ENCODE data around the gene OSBPL6. TPM values are rescaled to one million over a fixed set of nuclear protein-coding genes. Genes with fewer than 3 reads are reported as not detected.

OSBPL6 gene
- total RNA-seq, 1 donor from 2014 or later: 14.0 TPM

- Mint-ChIP-seq H3K4me3 (no peak overlapping the region), H3K4me1 (peaks cover 29% of the 10 kb centered on the region), H3K9me3 (no peaks in the 10 kb centered on the region), H3K27ac (no peak overlapping the region), H3K36me3 (no peaks in the 10 kb centered on the region), H3K27me3 (ENCODE audit: insufficient read depth, low read depth) (no peaks in the 10 kb centered on the region)
- Histone ChIP-seq H3K9me3 (ENCODE audit: low read depth) (no peaks in the 10 kb centered on the region), H3K4me2 (no peak overlapping the region), H3K4me3 (no peak overlapping the region), H3K36me3 (no peaks in the 10 kb centered on the region), H2AFZ (replicated peaks) (no peak overlapping the region), H3K9ac (no peak overlapping the region), H3K27ac (no peak overlapping the region), H3K79me2 (ENCODE audit: low read depth) (no peaks in the 10 kb centered on the region), H4K20me1 (ENCODE audit: low read depth) (no peaks in the 10 kb centered on the region), H3F3A (ENCODE audit: low read depth) (peaks cover 19% of the 10 kb centered on the region), H3K4me1 (peaks cover 28% of the 10 kb centered on the region), H3K27me3 (no peaks in the 10 kb centered on the region)
- peak; percentile 20 for DNase-seq (ENCODE audit: low spot score)
- TF ChIP-seq EZH2 (IDR thresholded peaks at IDR 0.05) (no peak), EZH2phosphoT487 (IDR thresholded peaks at IDR 0.05) (no peak)
- TF ChIP-seq, protein P1, sequence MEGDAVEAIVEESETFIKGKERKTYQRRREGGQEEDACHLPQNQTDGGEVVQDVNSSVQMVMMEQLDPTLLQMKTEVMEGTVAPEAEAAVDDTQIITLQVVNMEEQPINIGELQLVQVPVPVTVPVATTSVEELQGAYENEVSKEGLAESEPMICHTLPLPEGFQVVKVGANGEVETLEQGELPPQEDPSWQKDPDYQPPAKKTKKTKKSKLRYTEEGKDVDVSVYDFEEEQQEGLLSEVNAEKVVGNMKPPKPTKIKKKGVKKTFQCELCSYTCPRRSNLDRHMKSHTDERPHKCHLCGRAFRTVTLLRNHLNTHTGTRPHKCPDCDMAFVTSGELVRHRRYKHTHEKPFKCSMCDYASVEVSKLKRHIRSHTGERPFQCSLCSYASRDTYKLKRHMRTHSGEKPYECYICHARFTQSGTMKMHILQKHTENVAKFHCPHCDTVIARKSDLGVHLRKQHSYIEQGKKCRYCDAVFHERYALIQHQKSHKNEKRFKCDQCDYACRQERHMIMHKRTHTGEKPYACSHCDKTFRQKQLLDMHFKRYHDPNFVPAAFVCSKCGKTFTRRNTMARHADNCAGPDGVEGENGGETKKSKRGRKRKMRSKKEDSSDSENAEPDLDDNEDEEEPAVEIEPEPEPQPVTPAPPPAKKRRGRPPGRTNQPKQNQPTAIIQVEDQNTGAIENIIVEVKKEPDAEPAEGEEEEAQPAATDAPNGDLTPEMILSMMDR (IDR thresholded peaks at IDR 0.05): peak; percentile 71
Observed at GRCh38 chr2:178280244-178280852, 86.0 kb downstream of the OSBPL6 start.

DNA sequence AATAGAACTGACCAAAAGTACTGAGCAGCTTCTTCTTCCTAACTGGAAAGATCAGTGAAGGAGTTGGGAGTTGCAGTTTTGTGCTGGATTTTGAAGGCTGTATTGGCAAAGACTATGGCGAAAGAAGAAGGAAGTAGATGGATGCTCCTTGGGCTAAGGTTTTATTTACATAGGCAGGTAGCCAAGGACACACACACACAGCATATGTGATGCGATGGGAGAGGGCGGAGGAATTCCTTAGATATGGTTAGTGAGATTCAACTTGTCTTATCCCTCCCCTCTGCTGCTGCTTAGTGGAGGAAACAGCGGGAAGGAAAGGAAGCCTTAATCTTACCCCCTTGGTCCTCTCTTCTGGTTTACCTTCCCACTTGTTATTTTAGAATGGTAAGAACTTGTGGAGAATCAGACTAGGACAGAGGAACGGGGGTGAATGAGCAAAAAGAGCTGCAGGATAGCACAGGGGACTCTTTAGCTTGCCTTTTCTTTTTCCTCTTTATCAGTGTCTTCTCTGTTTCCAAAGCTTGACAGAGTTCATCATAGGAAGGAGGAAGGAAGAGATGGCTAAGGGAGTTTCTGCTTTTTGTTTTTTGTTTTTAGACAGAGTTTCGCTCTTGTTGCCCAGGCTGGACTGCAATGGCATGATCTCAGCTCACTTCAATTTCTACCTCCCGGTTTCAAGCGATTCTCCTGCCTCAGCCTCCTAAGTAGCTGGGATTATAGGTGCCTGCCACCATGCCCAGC, 87.9 kb downstream of the OSBPL6 start:
- Histone ChIP-seq H3F3A (ENCODE audit: low read depth) (peaks cover 12% of the 10 kb centered on the region), H3K79me2 (ENCODE audit: low read depth) (no peaks in the 10 kb centered on the region), H3K4me1 (peaks cover 28% of the 10 kb centered on the region), H3K4me2 (no peak overlapping the region), H3K27ac (no peak overlapping the region), H3K27me3 (no peaks in the 10 kb centered on the region), H3K9ac (no peak overlapping the region), H3K4me3 (no peak overlapping the region), H3K9me3 (ENCODE audit: low read depth) (no peaks in the 10 kb centered on the region), H4K20me1 (ENCODE audit: low read depth) (no peaks in the 10 kb centered on the region), H2AFZ (replicated peaks) (no peak overlapping the region), H3K36me3 (no peaks in the 10 kb centered on the region)
- no peaks in the 10 kb centered on the region for H3K36me3 Mint-ChIP-seq
- no peak overlapping the region for H3K27ac Mint-ChIP-seq
- no peaks in the 10 kb centered on the region for H3K9me3 Mint-ChIP-seq
- no peak overlapping the region for H3K4me3 Mint-ChIP-seq
- no peak for TF ChIP-seq EZH2 (IDR thresholded peaks at IDR 0.05)
- no peaks in the 10 kb centered on the region for H3K27me3 Mint-ChIP-seq (ENCODE audit: insufficient read depth, low read depth)
- H3K4me1 Mint-ChIP-seq: peaks cover 24% of the 10 kb centered on the region
- no peak for DNase-seq (ENCODE audit: low spot score)

GRCh38 chr2:178283341-178283918, 89.1 kb downstream of the OSBPL6 start:
- H3K27me3 ChIP-seq: no peaks in the 10 kb centered on the region
- peaks cover 13% of the 10 kb centered on the region for H3K4me1 Mint-ChIP-seq
- H3K36me3 Mint-ChIP-seq: peaks cover 3% of the 10 kb centered on the region
- H3K27ac Mint-ChIP-seq: no peak overlapping the region
- H3K27ac ChIP-seq: no peak overlapping the region
- no peak overlapping the region for H3K4me3 Mint-ChIP-seq
- no peak for DNase-seq (ENCODE audit: low spot score)
- H3K36me3 ChIP-seq: no peaks in the 10 kb centered on the region
- no peaks in the 10 kb centered on the region for H3K9me3 ChIP-seq (ENCODE audit: low read depth)
- H3K79me2 ChIP-seq (ENCODE audit: low read depth): no peaks in the 10 kb centered on the region
- peaks cover 5% of the 10 kb centered on the region for H3F3A ChIP-seq (ENCODE audit: low read depth)
- no peak overlapping the region for H3K4me2 ChIP-seq
- TF ChIP-seq EZH2 (IDR thresholded peaks at IDR 0.05): no peak
- no peak for TF ChIP-seq EZH2phosphoT487 (IDR thresholded peaks at IDR 0.05)
- TF ChIP-seq, protein P1 (IDR thresholded peaks at IDR 0.05): no peak
- no peaks in the 10 kb centered on the region for H4K20me1 ChIP-seq (ENCODE audit: low read depth)
- H3K27me3 Mint-ChIP-seq (ENCODE audit: insufficient read depth, low read depth): no peaks in the 10 kb centered on the region
- no peak overlapping the region for H2AFZ ChIP-seq (replicated peaks)
- H3K9ac ChIP-seq: no peak overlapping the region
- peaks cover 19% of the 10 kb centered on the region for H3K4me1 ChIP-seq
- peaks cover 2% of the 10 kb centered on the region for H3K9me3 Mint-ChIP-seq
- no peak overlapping the region for H3K4me3 ChIP-seq

All from neural progenitor cell (in vitro differentiated cells).